ENCODE data around the gene NAV2.
"Not testable (repeated sequence)": the region's sequence is repeated elsewhere in the genome, so short reads cannot be mapped to it uniquely, and the experiment has no call there.

NAV2 gene

DNA sequence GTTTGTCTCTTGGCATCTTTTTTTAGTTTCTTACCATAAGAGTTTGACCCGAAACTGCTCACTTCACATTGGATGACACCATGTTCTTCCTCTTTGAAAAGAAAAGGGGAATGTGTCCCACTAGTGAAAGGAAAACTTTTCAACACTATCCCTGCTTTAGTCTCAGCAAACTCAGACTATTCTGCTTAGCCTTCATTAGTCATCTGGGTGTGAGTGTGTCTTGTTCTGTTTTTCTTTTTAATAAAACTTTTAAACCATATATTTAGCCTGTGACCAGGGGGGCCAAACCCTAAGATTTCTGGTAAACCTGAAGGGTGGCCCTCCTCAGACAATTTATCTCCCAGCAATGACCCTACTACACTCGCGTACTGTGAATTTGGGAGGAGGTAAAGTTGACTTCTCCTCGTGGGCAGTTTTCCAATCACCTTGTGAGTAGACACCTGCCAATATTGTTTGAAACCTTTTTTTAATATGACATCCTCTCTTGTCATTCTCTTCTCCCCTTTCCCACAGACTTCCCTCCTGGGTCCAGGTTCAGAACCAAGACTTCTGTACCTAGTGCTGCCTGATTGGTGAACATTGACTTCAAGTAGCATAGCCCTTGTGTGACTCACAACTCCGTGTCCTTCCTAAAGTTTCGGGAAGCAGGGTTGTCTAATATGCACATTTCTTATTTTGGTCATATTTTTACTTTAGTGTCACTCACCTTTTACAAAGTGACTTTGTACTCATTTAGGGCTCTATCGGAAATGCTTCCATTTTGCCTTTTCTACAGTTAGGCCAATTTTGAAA, 407.7 kb downstream of the NAV2 start:
- DNase-seq (ENCODE audit: low read depth): no peak

DNA sequence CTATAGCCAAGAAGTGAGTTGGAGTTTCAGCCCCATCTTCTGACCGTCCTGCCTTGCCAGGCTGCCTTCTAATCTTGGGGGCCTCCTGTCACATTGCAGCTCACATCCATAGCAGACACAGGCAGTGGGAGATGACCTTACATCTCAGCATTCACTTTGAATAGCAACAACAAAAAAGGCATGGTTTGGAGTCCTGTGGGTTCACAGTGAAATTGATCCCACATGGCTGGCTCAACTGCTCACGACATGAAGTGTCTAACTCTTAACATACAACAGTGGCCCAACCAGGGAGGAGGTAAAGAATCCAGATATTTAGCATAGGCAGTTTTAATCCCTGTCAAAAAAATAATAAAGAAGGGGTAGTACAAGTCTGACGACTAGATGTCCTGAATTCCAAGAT, 409.5 kb downstream of the NAV2 start:
- DNase-seq (ENCODE audit: low read depth): no peak

DNA sequence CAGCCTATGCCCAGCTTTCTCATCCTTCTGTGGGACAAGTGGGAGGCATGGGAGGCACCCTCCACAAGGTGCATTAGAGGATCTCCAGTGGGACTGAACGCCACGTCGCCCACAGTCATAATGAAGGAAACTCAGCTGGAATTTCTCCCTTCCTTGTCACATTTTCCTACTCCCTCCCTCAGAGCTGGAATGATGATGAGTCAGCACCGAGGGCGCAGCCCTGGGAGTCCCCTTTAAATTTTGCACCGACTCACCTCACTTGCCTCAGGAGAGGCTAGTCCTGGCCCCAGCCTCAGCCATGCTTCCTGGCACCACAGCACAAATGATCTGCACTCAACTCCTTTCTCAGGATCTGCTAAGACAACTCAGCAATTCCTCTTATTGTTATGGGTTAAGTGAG, 413.3 kb downstream of the NAV2 start:
- no peak for DNase-seq (ENCODE audit: low read depth)

DNA sequence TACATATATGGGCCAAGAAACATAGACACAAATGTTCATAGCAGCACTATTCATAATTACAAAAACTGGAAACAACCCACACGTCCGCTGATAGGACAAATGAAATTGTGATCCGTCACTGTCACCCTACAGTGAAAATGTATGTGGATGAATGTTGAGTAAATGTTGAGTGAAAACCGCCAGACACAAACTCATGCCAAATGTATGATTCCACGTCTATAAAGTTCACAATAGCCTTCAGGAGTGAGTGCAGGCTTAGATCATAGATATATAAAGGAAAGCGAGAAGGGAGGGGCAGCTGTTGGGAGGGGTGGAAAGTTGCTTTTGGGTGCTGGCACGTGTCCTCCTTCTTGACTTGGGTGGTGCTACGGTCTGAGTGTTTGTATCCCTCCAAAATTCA, 414.1 kb downstream of the NAV2 start:
- no peak for DNase-seq (ENCODE audit: low read depth)

DNA sequence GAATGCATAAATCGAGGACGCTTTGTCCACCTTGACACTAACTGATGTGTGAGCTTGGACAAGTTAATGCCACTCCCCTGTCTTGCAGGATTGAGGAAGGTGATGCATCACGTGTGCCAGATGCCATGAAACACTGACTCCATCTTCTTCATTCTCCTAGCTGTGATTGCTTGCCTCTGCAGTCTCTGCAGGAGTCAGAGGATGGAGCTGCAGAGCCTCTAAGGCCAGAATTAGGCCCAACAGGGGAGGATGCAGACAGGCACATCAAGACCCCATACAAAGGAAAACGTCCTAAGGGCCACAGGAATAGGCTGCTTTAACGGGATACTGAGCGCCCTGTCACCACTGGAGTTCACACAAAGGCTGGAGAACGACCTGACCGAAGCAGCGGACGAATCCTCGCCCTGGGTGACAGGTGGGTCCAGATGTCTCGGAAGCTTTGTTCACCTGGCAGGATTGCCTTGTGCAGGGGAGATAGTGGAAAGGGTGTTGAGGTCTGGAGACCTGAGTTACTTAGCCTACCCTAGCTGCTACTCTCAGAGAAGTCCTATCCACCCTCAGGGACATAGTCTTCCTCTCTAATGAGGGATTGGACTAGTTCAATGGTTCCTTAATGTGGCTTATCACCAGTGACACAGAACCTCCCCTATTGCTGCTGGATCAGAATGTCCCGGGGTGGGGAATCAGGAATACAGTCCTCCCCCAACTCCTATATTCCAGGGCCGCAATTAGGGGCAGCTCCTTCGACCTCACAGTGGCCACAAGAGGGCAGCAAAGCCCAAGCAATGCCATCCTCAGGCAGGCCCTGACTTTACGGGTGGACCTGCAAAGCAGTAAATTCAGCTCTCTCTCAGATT, 415.3 kb downstream of the NAV2 start:
- peak; percentile 41 for DNase-seq (ENCODE audit: low read depth)

DNA sequence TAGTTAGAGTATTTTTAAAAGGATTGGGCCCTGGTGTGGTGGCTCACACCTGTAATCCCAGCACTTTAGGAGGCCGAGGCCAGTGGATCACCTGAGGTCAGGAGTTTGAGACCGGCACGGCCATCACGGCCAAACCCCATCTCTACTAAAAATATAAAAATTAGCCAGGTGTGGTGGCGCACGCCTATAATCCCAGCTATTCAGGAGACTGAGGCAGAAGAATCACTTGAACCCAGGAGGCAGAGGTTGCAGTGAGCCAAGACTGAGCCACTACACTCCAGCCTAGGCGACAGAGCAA, 415.8 kb downstream of the NAV2 start:
- DNase-seq (ENCODE audit: low read depth): not testable (repeated sequence)

DNA sequence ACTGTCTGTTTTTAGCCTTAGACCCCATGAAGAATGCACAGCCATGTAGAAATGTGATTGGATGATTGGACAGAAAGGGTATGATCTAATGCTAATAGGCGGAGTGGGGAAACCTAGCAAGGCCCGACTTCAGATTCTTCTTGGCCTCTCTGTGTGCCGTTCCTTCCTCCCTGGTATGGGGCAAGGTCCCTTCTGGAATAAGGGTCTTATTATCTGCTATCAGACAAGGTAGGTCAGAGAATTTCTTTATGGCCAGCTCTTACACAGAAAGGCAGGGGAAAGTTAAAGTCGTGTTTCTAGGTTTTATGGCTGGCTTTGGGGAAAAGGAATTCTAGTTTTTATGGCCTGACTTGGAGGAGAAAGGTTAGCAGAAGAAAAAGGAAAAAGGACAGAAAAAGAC, 417.0 kb downstream of the NAV2 start:
- no peak for DNase-seq (ENCODE audit: low read depth)

DNA sequence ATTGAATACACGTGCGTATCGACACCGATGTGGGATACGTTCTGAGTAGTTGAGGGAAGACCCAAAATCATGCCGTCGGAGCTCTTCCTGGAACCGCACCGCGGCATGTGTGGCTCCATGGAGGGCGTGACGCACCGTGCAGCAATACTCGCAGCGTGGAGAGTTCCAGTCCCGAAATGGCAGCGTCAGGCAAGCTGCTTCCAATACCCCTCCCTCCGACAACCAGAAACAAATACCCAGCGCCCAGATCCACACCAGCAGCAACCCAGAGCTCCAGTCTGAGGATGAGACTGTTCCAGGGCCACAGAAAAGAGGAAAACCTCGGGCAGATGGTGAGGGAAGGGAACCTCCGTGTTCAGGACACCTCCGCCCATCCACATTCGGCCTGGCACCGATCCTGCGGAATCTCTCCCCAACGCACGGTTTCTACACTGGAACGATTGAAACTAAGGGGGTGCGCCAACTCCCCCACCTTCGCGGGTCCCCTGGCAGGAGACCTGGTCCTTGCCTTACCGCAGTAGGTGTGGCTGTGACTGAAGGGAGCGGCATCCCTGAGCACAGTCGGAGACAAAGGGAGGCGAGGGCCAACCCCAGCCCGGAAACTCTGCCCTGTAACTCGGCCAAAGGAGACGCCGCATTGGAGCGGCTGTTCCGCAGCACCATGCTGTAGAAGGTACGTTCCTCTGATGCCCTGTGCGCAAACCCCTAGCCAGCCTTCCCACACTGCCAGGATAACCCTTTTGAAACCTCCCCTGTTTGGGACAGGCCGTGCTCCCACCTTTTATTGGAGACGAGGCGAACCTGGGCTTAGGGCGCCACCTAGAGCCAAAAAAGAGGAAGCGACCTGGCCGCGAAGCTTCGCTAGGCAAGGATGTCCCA, 419.4 kb downstream of the NAV2 start:
- DNase-seq (ENCODE audit: low read depth): no peak

DNA sequence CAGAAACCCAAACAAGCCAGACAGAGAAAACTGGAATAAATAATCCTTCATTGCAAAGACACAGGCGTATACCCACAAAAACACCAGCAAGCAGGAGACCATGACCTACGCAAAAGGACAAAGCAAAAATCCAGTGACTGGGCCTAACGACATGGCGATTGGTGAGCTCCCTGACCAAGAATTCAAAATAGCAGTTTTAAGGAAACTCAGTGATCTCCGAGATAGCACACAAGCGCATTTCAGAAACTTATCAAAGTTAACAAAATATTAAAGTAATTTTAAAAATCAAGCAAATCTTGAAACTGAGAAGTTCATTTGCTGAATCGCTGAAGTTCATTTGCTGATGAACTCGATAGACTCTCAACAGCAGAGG, 420.0 kb downstream of the NAV2 start:
- no peak for DNase-seq (ENCODE audit: low read depth)

DNA sequence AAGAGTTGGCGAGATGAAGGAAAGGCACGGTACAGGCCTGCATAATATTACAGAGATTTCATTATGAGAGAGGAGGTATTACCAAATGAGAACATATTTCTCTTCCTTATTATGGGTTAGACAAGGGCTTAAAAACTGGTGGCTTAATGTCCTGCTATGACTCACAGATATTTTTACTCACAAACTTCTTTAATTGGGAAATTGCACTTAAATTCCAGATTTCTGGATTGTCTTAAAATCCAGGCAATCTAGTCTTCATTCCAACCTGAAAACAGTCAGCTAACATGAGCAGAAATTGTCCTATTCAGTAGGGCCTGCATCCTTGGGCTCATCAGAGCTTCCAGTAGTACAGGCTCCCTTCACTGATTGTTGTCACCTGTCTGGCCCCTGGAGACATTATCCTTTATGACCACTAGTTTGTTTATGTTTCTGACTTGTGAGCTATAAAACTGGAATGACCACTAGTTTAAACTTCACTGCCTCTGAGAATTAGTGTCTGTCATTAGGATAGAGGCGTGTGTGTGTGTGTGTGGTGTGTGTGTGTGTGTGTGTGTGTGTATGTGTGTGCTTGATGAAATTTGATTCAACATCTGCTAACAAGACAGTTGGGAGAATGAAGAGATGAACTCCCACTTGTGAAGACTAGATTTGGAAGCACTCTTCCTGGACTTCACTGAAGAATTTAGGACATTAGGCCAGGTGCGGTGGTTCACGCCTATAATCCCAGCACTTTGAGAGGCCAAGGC, 422.5 kb downstream of the NAV2 start:
- no peak for DNase-seq (ENCODE audit: low read depth)

DNA sequence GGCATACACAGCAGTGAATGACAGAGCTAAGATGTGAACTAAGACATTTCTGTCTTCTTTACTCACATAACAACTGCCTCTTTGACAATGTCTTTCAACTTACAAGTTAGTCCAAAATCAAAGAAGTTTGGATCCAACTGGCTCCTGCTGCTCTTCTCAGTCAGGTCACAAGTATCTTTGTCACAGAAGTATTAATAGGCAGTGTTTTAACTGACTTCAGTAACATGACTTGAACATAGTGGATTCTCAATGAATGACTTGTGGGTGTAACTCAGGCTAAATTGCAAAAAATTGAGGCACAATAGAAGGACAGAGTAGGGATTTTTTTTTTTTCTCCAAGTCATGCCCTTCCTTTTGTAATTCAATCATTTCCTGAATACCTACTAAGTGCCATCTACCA, 425.0 kb downstream of the NAV2 start:
- no peak for DNase-seq (ENCODE audit: low read depth)

DNA sequence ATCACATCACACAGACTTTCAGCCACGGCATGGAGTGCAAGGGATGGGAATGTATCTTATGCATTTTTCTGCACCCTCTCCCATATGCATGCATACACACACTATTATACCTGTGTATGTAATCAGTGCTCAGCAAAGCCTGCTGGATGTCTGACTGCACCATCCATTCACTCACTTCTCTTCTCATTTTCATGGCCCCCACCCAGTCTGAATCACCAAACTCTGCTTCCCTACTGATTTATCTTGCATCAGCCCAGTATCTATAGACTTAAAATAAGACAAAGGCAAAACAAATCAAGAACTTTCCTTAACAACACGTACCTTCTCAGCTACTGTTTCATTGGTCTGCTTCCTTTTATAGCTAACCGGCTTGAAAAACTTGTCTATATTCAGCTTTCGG, 426.1 kb downstream of the NAV2 start:
- DNase-seq (ENCODE audit: low read depth): no peak

DNA sequence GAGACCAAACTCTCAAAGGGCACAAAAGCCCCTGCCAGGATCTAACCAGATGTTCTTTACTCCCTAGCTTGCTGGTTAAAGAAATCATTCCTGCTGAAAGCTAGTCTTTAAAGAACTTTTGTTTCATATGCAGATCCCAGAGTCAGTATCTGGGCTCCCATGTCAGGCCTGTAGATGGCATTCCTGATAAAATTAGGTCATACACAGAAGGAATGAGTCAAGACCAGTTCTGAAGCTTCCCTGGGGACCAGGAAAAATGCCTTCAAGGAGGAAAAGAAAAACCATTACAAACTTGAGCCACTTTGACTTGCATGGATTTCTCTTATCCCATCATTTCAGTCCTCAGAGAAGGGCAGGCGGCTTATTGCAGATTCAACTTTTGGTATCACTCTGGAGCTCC, 441.7 kb downstream of the NAV2 start:
- no peak for DNase-seq (ENCODE audit: low read depth)

DNA sequence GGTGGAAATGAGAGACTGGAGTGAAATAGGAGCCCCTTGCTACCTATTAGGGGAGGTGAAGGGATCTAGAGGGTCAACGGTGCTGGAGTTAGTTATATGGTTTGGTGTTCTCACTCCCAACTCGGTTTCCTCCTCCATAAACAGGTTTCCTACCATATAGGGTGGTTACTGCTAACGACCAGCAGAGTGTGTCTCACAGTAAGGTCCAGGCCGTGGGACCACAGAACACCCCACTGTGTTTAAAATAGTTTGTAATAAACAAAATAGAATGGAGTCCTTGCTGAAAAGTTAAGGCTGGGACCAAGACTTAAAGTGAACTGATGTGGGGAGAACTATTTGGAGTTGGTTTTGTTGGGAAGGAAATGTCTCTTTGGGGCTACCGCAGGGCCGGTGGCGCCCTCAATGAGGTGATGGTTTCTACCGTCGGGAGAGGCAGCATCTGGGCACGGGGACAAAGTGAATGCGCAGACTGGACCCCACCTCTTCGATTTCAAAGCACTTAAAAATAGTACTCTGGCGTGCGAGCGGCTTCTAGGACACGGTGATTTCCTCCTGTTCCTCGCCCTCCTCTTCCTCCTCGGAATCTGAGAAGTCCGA, 443.1 kb downstream of the NAV2 start:
- DNase-seq (ENCODE audit: low read depth): no peak

DNA sequence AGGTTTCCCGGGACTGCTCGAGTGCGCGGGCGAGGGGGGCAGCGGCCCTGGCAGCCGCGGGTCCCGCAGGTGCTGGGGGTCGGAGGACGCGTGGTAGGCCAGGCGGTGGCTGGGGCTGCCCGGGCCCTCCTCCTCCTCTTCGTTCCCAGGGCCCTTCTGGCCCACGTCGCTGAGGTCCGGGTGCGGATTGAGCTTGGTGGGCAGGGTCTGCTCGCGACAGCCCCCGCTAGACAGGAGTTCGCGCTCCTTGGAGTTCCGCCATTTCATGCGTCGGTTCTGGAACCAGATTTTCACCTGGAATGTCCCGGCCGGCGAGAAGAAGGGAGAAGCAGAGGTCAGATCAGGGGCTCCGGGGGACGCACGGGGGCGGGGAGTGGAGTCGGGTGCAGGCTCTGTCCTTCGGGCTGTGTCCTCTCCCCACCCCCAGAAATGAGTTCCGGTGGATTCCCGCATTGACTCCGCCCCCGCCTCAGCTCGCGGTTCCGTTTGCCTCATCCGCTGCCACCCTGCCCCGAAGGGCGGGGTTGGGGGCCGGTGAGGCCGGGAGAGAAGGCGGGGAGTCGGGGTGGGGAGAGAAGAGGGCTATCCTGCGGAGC, 443.7 kb downstream of the NAV2 start:
- DNase-seq (ENCODE audit: low read depth): peak; percentile 46

DNA sequence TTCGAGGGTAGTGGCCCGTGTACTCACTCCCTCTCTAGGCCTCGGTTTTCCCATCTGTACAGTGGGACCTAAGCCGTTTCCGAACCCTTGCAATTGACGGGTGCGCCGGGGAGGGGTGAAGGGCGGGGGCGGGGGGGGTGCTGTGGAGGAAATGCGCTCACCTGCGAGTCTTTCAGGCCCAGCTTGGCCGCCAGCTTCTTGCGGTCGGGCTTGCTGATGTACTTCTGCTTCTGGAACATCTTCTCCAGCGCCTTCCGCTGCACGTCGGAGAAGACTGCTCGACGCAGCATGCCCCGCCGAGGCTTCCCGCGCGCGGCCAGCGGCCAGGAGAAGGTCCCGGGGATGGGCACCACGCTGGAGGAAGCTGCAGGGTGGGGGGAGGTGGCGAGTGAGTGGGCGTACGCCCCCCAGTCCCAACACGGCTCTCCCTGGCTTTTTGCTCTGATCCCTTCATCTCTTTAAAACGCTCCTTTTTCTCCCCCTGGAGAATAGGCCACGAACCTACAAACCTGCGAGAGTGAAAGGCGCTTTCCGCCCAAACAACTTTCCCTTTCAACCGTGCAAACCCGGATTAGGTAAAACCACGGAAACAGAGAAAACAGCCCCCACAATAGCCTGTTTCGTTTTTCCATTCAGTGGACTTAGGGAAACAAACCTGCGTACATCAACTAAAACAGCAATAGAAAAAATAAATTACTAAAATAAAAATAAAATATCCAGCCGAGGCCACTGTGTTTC, 444.4 kb downstream of the NAV2 start:
- peak; percentile 12 for DNase-seq (ENCODE audit: low read depth)

DNA sequence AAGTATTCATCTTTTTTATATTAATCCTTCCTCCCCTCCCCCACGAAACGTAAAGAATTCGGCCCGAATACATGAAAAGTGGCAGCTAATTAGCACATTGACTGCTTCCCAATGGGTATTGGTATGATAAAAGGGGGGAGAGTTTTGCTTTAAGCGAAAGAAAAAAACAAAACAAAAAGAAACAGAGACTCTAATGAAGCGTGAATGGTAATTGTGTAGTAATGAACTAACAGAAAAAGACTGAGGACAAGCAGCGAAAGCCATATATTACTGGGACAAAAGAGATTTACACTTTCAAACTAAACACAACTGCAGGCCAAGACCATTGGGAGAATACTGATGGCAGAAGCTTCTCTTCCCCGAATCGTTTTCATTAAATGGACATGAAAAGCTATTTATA, 445.1 kb downstream of the NAV2 start:
- DNase-seq (ENCODE audit: low read depth): no peak

DNA sequence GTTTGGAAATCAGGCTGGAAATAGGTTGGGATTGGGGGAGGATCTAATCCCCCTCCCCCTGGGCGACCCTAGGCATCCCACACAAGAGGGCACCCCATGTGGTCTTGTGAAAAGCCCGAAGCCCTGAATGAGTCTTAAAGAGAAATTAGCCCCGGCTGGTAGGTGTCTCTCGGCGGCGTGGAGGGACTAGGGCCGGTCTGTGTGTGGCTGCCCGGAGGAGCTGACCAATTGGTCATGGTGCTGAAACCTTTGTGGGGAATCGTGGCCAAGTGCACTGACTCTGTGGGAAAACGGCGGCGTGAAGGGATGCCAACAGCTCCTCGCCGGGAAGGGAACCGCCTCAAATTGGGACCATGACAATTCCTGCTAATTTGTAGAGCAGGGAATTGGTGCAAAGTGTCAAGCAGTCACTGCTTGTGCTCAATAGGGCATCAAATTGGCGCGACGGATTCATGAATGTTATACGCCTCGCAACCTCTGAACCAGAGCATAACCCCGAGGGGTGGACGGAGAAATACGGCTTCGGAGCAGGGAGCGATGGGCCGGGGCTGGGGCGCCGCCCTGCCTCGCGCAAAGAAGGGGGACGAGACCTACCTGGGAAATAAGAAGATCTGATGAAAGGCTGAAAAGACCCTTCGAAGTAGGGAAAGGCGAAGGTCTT, 446.1 kb downstream of the NAV2 start:
- DNase-seq (ENCODE audit: low read depth): no peak

DNA sequence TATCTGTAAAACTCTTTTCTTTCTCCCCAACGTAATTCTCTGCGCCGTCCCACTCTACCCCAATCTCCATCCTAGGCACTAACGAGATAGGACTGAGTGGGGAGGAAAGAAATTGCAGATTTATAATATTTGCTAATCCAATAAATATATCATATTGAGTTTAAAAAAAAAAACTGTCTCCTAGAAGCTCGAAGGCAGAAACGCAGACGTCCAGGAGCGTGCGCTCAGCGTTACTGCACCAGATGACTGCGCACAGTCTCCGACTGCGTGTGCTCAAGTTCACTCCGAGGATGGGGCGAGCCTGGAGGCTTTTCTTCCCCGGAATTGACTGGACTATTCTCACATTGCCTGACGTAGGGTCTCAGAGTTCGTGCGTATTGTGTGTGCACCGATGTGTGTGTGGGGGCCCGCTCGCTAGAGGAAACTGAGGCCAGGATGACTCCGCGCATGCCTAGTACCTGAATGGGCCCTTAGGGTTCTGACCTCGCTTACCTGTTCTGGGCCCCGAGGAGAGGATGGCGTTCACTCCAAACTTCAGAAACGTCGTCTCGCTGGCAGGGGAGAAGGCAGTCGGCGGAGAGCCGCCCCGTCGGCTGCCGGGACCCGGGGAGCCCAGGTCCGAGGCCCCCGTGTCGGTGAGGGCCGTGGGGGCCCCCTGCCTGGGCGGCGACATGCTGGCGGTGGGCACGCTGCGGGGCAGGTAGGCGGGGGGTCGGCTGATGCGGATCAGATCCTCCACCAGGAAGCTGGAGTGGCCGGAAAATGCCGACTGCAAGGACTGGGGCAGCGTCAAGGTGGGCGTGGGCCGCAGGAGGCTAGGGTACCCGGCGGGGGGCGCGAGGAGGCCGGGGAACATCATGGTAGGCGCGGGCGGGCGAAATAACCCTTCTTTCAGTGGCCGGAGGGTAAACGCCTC, 447.1 kb downstream of the NAV2 start:
- no peak for DNase-seq (ENCODE audit: low read depth)
